ENCODE results near the gene ATL3.
"Not testable (repeated sequence)": the region's sequence is repeated elsewhere in the genome, so short reads cannot be mapped to it uniquely, and the experiment has no call there.

Gene ATL3

GRCh38 chr11:63610604-63611394, 60.4 kb downstream of the ATL3 start:
- WGBS, 2 experiments: 9 to 13% methylated on average over 14 of the region's 14 CpGs
- H3K4me1 ChIP-seq (ENCODE audit: control insufficient read depth, insufficient read depth, low read length): peaks cover 6% of the 10 kb centered on the region
- H3K4me3 ChIP-seq (ENCODE audit: insufficient read depth, low read depth, low read length): no peak overlapping the region
- H3K27ac ChIP-seq (ENCODE audit: insufficient read depth, low read depth, low read length, poor library complexity, severe bottlenecking): no peak overlapping the region
- no peaks in the 10 kb centered on the region for H3K9me3 ChIP-seq (ENCODE audit: control insufficient read depth, low read length)
- peaks cover 73% of the 10 kb centered on the region for H3K27me3 ChIP-seq (ENCODE audit: control insufficient read depth, insufficient read depth, low read length, poor library complexity, severe bottlenecking)
- no peaks in the 10 kb centered on the region for H3K36me3 ChIP-seq (ENCODE audit: control insufficient read depth, insufficient read depth, low read length)

GRCh38 chr11:63609971-63610580, 61.1 kb downstream of the ATL3 start:
- H3K9me3 ChIP-seq (ENCODE audit: control insufficient read depth, low read length): no peaks in the 10 kb centered on the region
- H3K27me3 ChIP-seq (ENCODE audit: control insufficient read depth, insufficient read depth, low read length, poor library complexity, severe bottlenecking): peaks cover 68% of the 10 kb centered on the region
- H3K36me3 ChIP-seq (ENCODE audit: control insufficient read depth, insufficient read depth, low read length): no peaks in the 10 kb centered on the region
- H3K4me1 ChIP-seq (ENCODE audit: control insufficient read depth, insufficient read depth, low read length): peaks cover 6% of the 10 kb centered on the region
- no peak overlapping the region for H3K4me3 ChIP-seq (ENCODE audit: insufficient read depth, low read depth, low read length)
- no peak overlapping the region for H3K27ac ChIP-seq (ENCODE audit: insufficient read depth, low read depth, low read length, poor library complexity, severe bottlenecking)
- WGBS, 2 experiments: 77 to 79% methylated on average over 14 of the region's 14 CpGs

GRCh38 chr11:63609536-63609935, 61.6 kb downstream of the ATL3 start:
- H3K4me3 ChIP-seq (ENCODE audit: insufficient read depth, low read depth, low read length): no peak overlapping the region

GRCh38 chr11:63608353-63609345, 62.5 kb downstream of the ATL3 start:
- Histone ChIP-seq H3K27ac (ENCODE audit: insufficient read depth, low read depth, low read length, poor library complexity, severe bottlenecking) (no peak overlapping the region), H3K27me3 (ENCODE audit: control insufficient read depth, insufficient read depth, low read length, poor library complexity, severe bottlenecking) (peaks cover 56% of the 10 kb centered on the region), H3K36me3 (ENCODE audit: control insufficient read depth, insufficient read depth, low read length) (no peaks in the 10 kb centered on the region), H3K4me3 (ENCODE audit: insufficient read depth, low read depth, low read length) (no peak overlapping the region), H3K4me1 (ENCODE audit: control insufficient read depth, insufficient read depth, low read length) (peaks cover 7% of the 10 kb centered on the region), H3K9me3 (ENCODE audit: control insufficient read depth, low read length) (no peaks in the 10 kb centered on the region)
- 87 to 93% methylated on average over 10 to 11 of the region's 11 CpGs for WGBS, 2 experiments

More at GRCh38 chr11:63609536-63609935, 61.6 kb downstream of the ATL3 start:
- H3K36me3 ChIP-seq (ENCODE audit: control insufficient read depth, insufficient read depth, low read length): no peaks in the 10 kb centered on the region
- peaks cover 6% of the 10 kb centered on the region for H3K4me1 ChIP-seq (ENCODE audit: control insufficient read depth, insufficient read depth, low read length)
- WGBS, 2 experiments: 85 to 86% methylated on average over 3 to 4 of the region's 4 CpGs
- H3K27ac ChIP-seq (ENCODE audit: insufficient read depth, low read depth, low read length, poor library complexity, severe bottlenecking): no peak overlapping the region
- no peaks in the 10 kb centered on the region for H3K9me3 ChIP-seq (ENCODE audit: control insufficient read depth, low read length)
- H3K27me3 ChIP-seq (ENCODE audit: control insufficient read depth, insufficient read depth, low read length, poor library complexity, severe bottlenecking): peaks cover 65% of the 10 kb centered on the region

- Histone ChIP-seq H3K4me3 (ENCODE audit: insufficient read depth, low read depth, low read length) (no peak overlapping the region), H3K27me3 (ENCODE audit: control insufficient read depth, insufficient read depth, low read length, poor library complexity, severe bottlenecking) (peaks cover 2% of the 10 kb centered on the region), H3K9me3 (ENCODE audit: control insufficient read depth, low read length) (no peaks in the 10 kb centered on the region), H3K4me1 (ENCODE audit: control insufficient read depth, insufficient read depth, low read length) (peaks cover 7% of the 10 kb centered on the region), H3K27ac (ENCODE audit: insufficient read depth, low read depth, low read length, poor library complexity, severe bottlenecking) (peak overlapping the region; percentile 8), H3K36me3 (ENCODE audit: control insufficient read depth, insufficient read depth, low read length) (no peaks in the 10 kb centered on the region)
- WGBS, 2 experiments: 33 to 39% methylated on average over 3 of the region's 3 CpGs
Measured at GRCh38 chr11:63603180-63603518, 68.0 kb downstream of the ATL3 start.

- H3K4me3 ChIP-seq (ENCODE audit: insufficient read depth, low read depth, low read length); H3K27ac ChIP-seq (ENCODE audit: insufficient read depth, low read depth, low read length, poor library complexity, severe bottlenecking); H3K36me3 ChIP-seq (ENCODE audit: control insufficient read depth, insufficient read depth, low read length); H3K27me3 ChIP-seq (ENCODE audit: control insufficient read depth, insufficient read depth, low read length, poor library complexity, severe bottlenecking); H3K4me1 ChIP-seq (ENCODE audit: control insufficient read depth, insufficient read depth, low read length); H3K9me3 ChIP-seq (ENCODE audit: control insufficient read depth, low read length): not testable (repeated sequence)
- WGBS, 2 experiments: 94 to 96% methylated on average over 9 to 11 of the region's 11 CpGs
Measured at GRCh38 chr11:63602290-63603179, 68.6 kb downstream of the ATL3 start.

GRCh38 chr11:63599211-63600122, 71.7 kb downstream of the ATL3 start:
- no peak overlapping the region for H3K27ac ChIP-seq (ENCODE audit: insufficient read depth, low read depth, low read length, poor library complexity, severe bottlenecking)
- no peaks in the 10 kb centered on the region for H3K27me3 ChIP-seq (ENCODE audit: control insufficient read depth, insufficient read depth, low read length, poor library complexity, severe bottlenecking)
- 90 to 91% methylated on average over 7 of the region's 7 CpGs for WGBS, 2 experiments
- H3K4me3 ChIP-seq (ENCODE audit: insufficient read depth, low read depth, low read length): no peak overlapping the region
- no peaks in the 10 kb centered on the region for H3K36me3 ChIP-seq (ENCODE audit: control insufficient read depth, insufficient read depth, low read length)
- no peaks in the 10 kb centered on the region for H3K9me3 ChIP-seq (ENCODE audit: control insufficient read depth, low read length)
- H3K4me1 ChIP-seq (ENCODE audit: control insufficient read depth, insufficient read depth, low read length): peaks cover 7% of the 10 kb centered on the region

- H3K27me3 ChIP-seq (ENCODE audit: control insufficient read depth, insufficient read depth, low read length, poor library complexity, severe bottlenecking): no peaks in the 10 kb centered on the region
- H3K36me3 ChIP-seq (ENCODE audit: control insufficient read depth, insufficient read depth, low read length): no peaks in the 10 kb centered on the region
- H3K27ac ChIP-seq (ENCODE audit: insufficient read depth, low read depth, low read length, poor library complexity, severe bottlenecking): no peak overlapping the region
- H3K4me3 ChIP-seq (ENCODE audit: insufficient read depth, low read depth, low read length): no peak overlapping the region
- no peaks in the 10 kb centered on the region for H3K9me3 ChIP-seq (ENCODE audit: control insufficient read depth, low read length)
- peaks cover 5% of the 10 kb centered on the region for H3K4me1 ChIP-seq (ENCODE audit: control insufficient read depth, insufficient read depth, low read length)
- 93 to 94% methylated on average over 4 of the region's 4 CpGs for WGBS, 2 experiments
Measured at GRCh38 chr11:63598556-63598955, 72.6 kb downstream of the ATL3 start.

GRCh38 chr11:63595296-63595695, 75.9 kb downstream of the ATL3 start:
- WGBS, 2 experiments: 93 to 97% methylated on average over 4 of the region's 4 CpGs
- no peaks in the 10 kb centered on the region for H3K27me3 ChIP-seq (ENCODE audit: control insufficient read depth, insufficient read depth, low read length, poor library complexity, severe bottlenecking)
- no peaks in the 10 kb centered on the region for H3K36me3 ChIP-seq (ENCODE audit: control insufficient read depth, insufficient read depth, low read length)

More at GRCh38 chr11:63595296-63595695, 75.9 kb downstream of the ATL3 start:
- Histone ChIP-seq H3K4me1 (ENCODE audit: control insufficient read depth, insufficient read depth, low read length) (no peaks in the 10 kb centered on the region), H3K27ac (ENCODE audit: insufficient read depth, low read depth, low read length, poor library complexity, severe bottlenecking) (no peak overlapping the region), H3K9me3 (ENCODE audit: control insufficient read depth, low read length) (no peaks in the 10 kb centered on the region), H3K4me3 (ENCODE audit: insufficient read depth, low read depth, low read length) (no peak overlapping the region)

Measured in ectodermal cell (in vitro differentiated cells).